Sigmoid colon (tissue), 7 donors: Measurements from ENCODE around the gene FBXL15. TPM values are rescaled to one million over a fixed set of nuclear protein-coding genes. Genes with fewer than 3 reads are reported as not detected.
A peak's percentile ranks its signal among the peaks of the same experiment; 100 is the strongest.

Source experiments
- DNase-seq: peaks from one replicate; pipeline ENCODE4 v3.0.0-alpha.2; 2019
- H3K27ac ChIP-seq, 4 donors: fragments of 200-600 bp; sonication (generic); one replicate each; pipeline ENCODE4 v1.5.1; 2016 to 2019; ENCODE audit warnings: mild to moderate bottlenecking in 1 of 4
- H3K27me3 ChIP-seq, 3 donors: fragments of 200-600 bp; sonication (generic); one replicate each; pipeline ENCODE4 v1.5.1; 2019; ENCODE audit warnings: mild to moderate bottlenecking in 1 of 3
- H3K36me3 ChIP-seq, 4 donors: fragments of 200-600 bp; sonication (generic); one replicate each; pipeline ENCODE4 v1.5.1; 2016 to 2019
- H3K4me1 ChIP-seq, 4 donors: fragments of 200-600 bp; sonication (generic); one replicate each; pipeline ENCODE4 v1.5.1; 2017 to 2019
- H3K4me3 ChIP-seq, 4 donors: fragments of 200-600 bp; sonication (generic); one replicate each; pipeline ENCODE4 v1.5.1; 2017 to 2019; ENCODE audit warnings: mild to moderate bottlenecking in 2 of 4, moderate library complexity in 1 of 4
- H3K9me3 ChIP-seq, 4 donors: fragments of 200-600 bp in 3 of 4; sonication (generic) in 3 of 4; one replicate each; pipeline versions ENCODE4 v1.5.1 to v1.6.1; 2013 to 2019
- CTCF ChIP-seq, 4 experiments: fragments of 450-650 bp in 3 of 4; fragments of 200-600 bp in 1 of 4; IDR thresholded peaks; one replicate each; pipeline ENCODE4 v1.5.1; 2016 to 2019; ENCODE audit warnings: antibody characterized with exemption in 4 of 4, mild to moderate bottlenecking in 3 of 4, moderate library complexity in 2 of 4
- EP300 ChIP-seq, 4 donors: sonication (generic); formaldehyde crosslinking; IDR thresholded peaks; one replicate each; pipeline ENCODE4 v1.6.1; 2017; ENCODE audit warnings: antibody characterized with exemption in 4 of 4
- POLR2A ChIP-seq, 2 donors: fragments of 450-650 bp; IDR thresholded peaks; one replicate each; pipeline ENCODE4 v1.6.1; 2016; ENCODE audit warnings: antibody characterized with exemption in 2 of 2, mild to moderate bottlenecking in 2 of 2, moderate library complexity in 2 of 2
- POLR2AphosphoS5 ChIP-seq, 4 donors: sonication (generic); formaldehyde crosslinking; IDR thresholded peaks; one replicate each; pipeline ENCODE4 v1.6.1; 2017; ENCODE audit warnings: antibody characterized with exemption in 4 of 4
- WGBS, 2 donors: extraction: QIAGEN DNeasy Blood & Tissue Kit; methylation state at CpG; one replicate each; pipeline ENCODE4 v1.1.7; 2013; 5-methylcytosine and 5-hydroxymethylcytosine counted together
- intact Hi-C: fragments of 100-400 bp; cut with DNase I; formaldehyde crosslinking; loops from one replicate; pipeline ENCODE4 v1.15.1; 2023
- polyA plus RNA-seq, 3 donors: library from polyadenylated mRNA; stranded (reverse); fragments of 200-250 nt; gene quantifications; one replicate each; pipeline ENCODE4 v1.2.3, GENCODE V29; 2013
- total RNA-seq, 4 donors: library from RNA; depleted of rRNA; stranded (reverse); fragments of >200 nt; gene quantifications; one replicate each; pipeline ENCODE4 v1.1.0, GENCODE V29; 2016
- donor health status: healthy with polysubstance abuse.
- donor health status: Bipolar disorder and iron deficiency.
- donor health status: healthy.

The FBXL15 gene
- total and polyA plus RNA-seq, 7 donors: 19.0 to 51.3 (median 30.7) TPM

GRCh38 chr10:102426803-102427287 lies 6.2 kb downstream of the FBXL15 start:
- Histone ChIP-seq H3K9me3 (no peaks in the 10 kb centered on the region), H3K4me1 (peaks cover 0 to 24% (median 22%) of the 10 kb centered on the region in 4 donors), H3K27ac (no peak overlapping the region), H3K4me3 (no peak overlapping the region), H3K36me3 (peaks cover 10 to 24% (median 11%) of the 10 kb centered on the region in 4 donors), H3K27me3 (no peaks in the 10 kb centered on the region)
- WGBS, 2 donors: 92% methylated on average over 7 of the region's 7 CpGs
- no peak for DNase-seq
- no peak for TF ChIP-seq POLR2A (IDR thresholded peaks at IDR 0.05)
- TF ChIP-seq POLR2AphosphoS5 (IDR thresholded peaks at IDR 0.05): no peak
- TF ChIP-seq CTCF (IDR thresholded peaks at IDR 0.05): no peak
- TF ChIP-seq EP300 (IDR thresholded peaks at IDR 0.05): no peak
- intact Hi-C loops: loop anchor here (5.0 kb wide), 1 partner anchor 185 kb away; the partner anchor contains the start of gene PITX3

- TF ChIP-seq POLR2A (IDR thresholded peaks at IDR 0.05) (no peak), POLR2AphosphoS5 (IDR thresholded peaks at IDR 0.05) (no peak), CTCF (IDR thresholded peaks at IDR 0.05) (no peak), EP300 (IDR thresholded peaks at IDR 0.05) (no peak)
- intact Hi-C loops: loop anchor here (5.0 kb wide), 1 partner anchor 187 kb away; the partner anchor contains the start of gene PITX3
- no peak overlapping the region for H3K4me3 ChIP-seq
- H3K27ac ChIP-seq: no peak overlapping the region
- 91 to 92% methylated on average over 8 of the region's 8 CpGs for WGBS, 2 donors
- no peak for DNase-seq
- peaks cover 0 to 16% (median 12%) of the 10 kb centered on the region in 4 donors for H3K4me1 ChIP-seq
- peaks cover 0 to 13% (median 5%) of the 10 kb centered on the region in 3 donors for H3K27me3 ChIP-seq
- no peaks in the 10 kb centered on the region for H3K9me3 ChIP-seq
- H3K36me3 ChIP-seq: peaks cover 0 to 6% (median 2%) of the 10 kb centered on the region in 4 donors
Measured at GRCh38 chr10:102429468-102429867, 8.8 kb downstream of the FBXL15 start.

GRCh38 chr10:102431452-102432124 lies 11.0 kb downstream of the FBXL15 start:
- WGBS, 2 donors: 15 to 22% methylated on average over 4 of the region's 4 CpGs
- peak overlapping the region; percentile 84 to 95 (median 86) for H3K27ac ChIP-seq
- H3K27me3 ChIP-seq: peaks cover 0 to 28% (median 5%) of the 10 kb centered on the region in 3 donors
- no peak for DNase-seq
- H3K4me1 ChIP-seq: peaks cover 0 to 16% (median 12%) of the 10 kb centered on the region in 4 donors
- H3K4me3 ChIP-seq: peak overlapping the region; percentile 83 to 99 (median 90)
- intact Hi-C loops: loop anchor here (2.0 kb wide), 1 partner anchor 19 kb away; the partner anchor contains the start of gene C10orf95
- H3K36me3 ChIP-seq: no peaks in the 10 kb centered on the region
- H3K9me3 ChIP-seq: no peaks in the 10 kb centered on the region
- no peak for TF ChIP-seq CTCF (IDR thresholded peaks at IDR 0.05)
- TF ChIP-seq POLR2AphosphoS5 (IDR thresholded peaks at IDR 0.05): no peak
- no peak for TF ChIP-seq EP300 (IDR thresholded peaks at IDR 0.05)
- no peak for TF ChIP-seq POLR2A (IDR thresholded peaks at IDR 0.05)

GRCh38 chr10:102432162-102432950 lies 11.7 kb downstream of the FBXL15 start, which contains the start of gene CUEDC2:
TSS of gene CUEDC2 (minus strand) at chr10:102432574. CDS start at chr10:102425188, 7,386 bp downstream.
- DNase-seq: peak; percentile 98
- peak in 1 of 2 donors; percentile 16 for TF ChIP-seq POLR2A (IDR thresholded peaks at IDR 0.05)
- TF ChIP-seq EP300 (IDR thresholded peaks at IDR 0.05): peak in 1 of 4 donors; percentile 19
- no peak for TF ChIP-seq CTCF (IDR thresholded peaks at IDR 0.05)
- peak; percentile 48 to 85 (median 74) for TF ChIP-seq POLR2AphosphoS5 (IDR thresholded peaks at IDR 0.05)
- H3K27ac ChIP-seq: peak within 1 kb of the TSS; percentile 84 to 95 (median 86)
- H3K27me3 ChIP-seq: peaks cover 0 to 28% (median 5%) of the 10 kb centered on the region in 3 donors
- no peaks in the 10 kb centered on the region for H3K9me3 ChIP-seq
- peak within 1 kb of the TSS; percentile 83 to 99 (median 90) for H3K4me3 ChIP-seq
- WGBS, 2 donors: 0 to 1% methylated on average over 52 of the region's 52 CpGs
- intact Hi-C loops: loop anchor here (2.0 kb wide), 1 partner anchor 18 kb away; the partner anchor contains the start of gene C10orf95
- no peaks in the 10 kb centered on the region for H3K36me3 ChIP-seq
- H3K4me1 ChIP-seq: peaks cover 0 to 16% (median 12%) of the 10 kb centered on the region in 4 donors
